Activated CD4-positive, alpha-beta T cell treated with anti-CD3 and anti-CD28 coated beads, Interleukin-2, amount 50 U/mL, for 16 hours (primary cell): Measurements from ENCODE around the gene HS3ST2.

Experiments
- DNase-seq: peaks from one replicate; pipeline ENCODE4 v3.0.0-alpha.2; 2020

The HS3ST2 gene

DNA sequence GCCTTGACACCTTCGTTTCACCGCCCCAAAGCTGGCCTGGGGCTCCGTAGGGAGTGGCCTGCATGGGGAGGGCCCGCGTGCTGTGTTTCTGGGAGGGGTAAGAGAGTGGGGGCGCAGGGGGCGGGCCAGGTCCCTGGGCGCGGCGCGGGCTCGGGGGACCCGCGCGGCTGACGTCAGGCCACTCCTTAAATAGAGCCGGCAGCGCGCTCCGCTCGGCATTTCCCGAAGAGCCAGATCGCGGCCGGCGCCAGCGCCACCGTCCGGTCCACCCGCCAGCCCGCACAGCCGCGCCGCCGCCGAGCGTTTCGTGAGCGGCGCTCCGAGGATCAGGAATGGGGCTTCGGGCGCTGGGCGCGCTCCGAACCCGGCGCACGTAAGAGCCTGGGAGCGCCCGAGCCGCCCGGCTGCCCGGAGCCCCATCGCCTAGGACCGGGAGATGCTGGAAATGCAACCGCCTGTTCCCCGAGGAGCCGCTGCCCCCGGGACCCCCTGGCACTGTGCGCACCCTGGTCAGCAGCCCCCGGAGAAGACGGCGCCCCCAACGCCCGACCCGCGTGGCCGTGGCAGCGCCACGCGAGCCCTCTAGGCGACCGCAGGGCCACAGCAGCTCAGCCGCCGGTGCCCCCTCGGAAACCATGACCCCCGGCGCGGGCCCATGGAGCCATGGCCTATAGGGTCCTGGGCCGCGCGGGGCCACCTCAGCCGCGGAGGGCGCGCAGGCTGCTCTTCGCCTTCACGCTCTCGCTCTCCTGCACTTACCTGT, at the start of gene HS3ST2:
HS3ST2 (plus strand) TSS at position 215 of the 763 bp plus-strand sequence; CDS start at position 664, 449 bp downstream.
- no peak for DNase-seq

DNA sequence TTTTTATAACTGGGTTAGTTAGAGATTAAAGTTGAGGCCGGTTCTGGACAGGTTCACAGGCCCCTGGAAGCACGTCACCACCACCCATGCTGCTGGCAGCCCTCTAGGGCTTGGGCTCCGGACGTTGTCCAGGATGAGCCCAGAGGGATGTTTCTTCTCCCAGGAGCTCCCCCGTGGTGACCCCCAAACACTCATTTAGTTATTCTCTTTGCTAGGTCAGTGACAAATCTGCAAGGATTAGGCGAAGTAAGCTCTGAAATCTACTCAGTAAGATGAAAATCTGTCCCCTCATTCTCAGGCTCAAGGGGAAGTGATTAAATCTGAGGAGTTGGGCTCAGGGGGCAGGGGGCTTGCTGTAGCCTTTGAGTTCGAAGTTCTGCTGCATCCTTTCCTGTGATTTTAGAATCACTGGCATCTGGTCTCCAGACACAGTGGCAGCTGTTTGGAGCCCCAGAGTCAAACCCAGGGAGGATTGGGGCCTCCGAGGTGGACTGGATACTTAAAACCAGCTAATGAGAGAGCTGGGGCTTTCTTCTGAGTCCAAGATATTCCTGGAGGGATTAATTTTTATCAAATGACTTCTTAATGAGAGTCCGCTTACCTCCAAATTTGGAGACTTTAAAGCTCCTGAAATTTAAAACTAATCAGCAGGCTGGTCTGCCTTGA, 49.2 kb upstream of the HS3ST2 start:
- no peak for DNase-seq

DNA sequence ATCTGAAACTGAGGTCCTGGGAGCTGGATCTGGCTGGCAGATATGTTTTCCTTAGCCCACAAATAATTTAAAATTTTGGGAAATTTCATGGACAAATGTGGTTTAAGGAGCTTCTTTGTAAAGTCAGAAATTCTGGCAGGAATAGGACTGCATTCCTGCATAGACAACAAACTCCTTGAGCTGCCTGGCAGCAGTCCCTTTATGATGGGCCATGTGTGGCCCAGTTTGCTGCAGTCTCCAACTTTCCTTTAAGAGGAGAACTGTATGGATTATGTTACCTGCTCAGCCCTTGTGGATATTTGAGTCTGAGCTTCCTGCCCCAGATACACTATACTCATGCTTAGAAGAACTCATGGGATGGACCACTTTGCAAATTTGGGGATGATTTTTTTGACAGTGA, 48.5 kb upstream of the HS3ST2 start:
- no peak for DNase-seq

DNA sequence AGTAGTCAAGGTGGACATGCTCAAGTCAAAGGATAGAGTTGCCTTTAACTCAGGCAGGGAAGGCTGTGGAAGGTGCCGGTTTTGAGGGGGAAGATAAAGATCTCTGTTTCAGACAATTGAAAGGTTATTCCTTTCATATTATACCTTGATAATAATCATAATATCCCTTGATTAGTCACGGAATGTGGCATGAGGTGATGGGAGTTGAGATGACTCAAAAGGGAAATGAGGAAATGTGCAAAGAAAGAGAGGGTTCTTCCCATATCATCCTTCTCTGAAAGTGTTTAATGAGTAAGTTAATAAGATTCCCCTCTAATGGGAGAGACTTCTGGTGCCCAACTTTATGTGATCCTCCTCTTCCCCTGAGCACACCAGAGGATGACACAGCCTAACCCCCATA, 43.1 kb upstream of the HS3ST2 start:
- DNase-seq: no peak

DNA sequence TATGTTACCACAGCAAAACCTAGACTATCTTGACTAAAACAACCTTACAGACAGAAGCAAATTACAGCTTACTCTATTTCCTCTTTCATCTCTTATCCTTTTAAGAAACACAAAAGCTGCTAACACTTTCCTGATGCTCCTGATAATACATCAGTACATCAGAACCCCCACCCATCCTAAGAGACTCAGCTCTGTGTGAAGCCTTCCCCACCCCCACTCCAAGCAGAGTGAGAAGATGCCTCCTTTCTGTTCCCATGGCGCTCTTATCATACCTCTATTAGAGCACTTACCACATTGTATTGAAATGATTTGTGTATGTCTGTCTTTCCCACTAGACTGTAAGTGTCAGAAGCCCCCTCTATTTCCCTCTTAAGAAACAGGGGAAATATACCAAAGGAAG, 42.4 kb upstream of the HS3ST2 start:
- no peak for DNase-seq

DNA sequence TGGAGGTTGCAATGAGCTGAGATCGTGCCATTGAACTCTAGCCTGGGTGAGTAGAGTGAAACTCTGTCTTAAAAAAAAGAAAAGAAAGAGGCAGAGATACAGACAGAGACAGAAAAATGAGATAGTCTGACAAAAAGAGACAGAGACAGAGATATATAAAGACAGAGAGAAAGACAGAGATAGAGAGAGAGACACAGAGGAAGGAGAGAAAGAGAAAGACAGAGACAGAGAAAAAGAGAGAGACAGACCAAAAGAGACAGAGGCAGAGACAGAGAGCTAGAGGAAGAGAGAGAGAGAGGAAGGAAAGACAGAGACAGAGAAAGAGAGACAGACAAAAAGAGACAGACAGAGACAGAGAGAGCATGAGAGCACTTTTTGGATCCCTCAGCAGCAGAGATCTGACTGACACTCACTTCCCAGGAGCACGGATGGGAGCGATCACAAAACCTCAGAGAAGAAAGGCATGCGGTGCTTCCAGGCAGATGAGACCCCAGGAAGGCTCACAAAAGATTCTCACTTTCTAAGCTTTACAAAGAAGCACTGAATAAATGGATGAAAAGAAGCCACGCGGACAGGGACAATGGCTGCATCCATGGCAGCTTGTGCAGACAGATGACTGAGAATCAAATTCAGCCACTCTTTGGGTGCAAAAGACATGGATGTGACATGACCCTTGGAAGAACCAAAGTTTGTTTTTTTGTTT, 38.6 kb upstream of the HS3ST2 start:
- DNase-seq: no peak

DNA sequence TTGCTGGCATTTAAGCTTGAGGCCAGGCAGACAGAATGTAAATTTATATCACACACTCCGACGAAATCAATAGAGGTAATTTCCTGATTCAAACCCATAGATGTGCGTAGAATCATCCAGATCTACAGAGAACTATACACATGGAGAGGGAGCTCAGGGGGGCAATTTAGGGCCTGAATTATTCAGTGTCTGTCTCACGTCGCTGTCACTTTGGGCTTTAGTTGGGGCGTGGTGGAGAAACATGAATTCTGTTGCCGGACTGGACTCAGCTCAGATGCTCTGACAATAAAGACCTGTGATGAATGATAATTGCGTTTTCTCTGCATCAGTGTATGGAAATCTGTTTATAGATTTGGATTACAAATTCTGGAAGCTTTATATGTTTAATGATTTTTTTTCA, 32.5 kb upstream of the HS3ST2 start:
- no peak for DNase-seq

DNA sequence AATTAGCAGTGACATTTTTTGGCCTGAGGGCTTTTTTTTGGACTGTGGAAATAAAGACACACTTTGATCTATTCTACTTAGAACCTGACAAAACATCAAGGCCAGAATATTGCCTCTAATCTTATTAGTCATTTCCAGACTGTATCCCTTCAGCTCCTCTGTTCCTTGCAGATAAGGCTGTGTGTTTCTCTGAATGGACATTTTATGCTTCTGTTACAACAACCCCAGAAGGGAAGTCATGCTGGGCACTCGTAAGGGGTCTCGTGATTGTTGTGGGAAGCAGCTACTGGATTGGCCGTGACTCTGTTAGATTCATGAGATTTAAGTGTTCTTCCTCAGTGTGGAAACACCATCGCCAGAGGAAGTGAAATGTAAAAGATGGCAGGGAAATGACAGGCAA, 31.6 kb upstream of the HS3ST2 start:
- no peak for DNase-seq

DNA sequence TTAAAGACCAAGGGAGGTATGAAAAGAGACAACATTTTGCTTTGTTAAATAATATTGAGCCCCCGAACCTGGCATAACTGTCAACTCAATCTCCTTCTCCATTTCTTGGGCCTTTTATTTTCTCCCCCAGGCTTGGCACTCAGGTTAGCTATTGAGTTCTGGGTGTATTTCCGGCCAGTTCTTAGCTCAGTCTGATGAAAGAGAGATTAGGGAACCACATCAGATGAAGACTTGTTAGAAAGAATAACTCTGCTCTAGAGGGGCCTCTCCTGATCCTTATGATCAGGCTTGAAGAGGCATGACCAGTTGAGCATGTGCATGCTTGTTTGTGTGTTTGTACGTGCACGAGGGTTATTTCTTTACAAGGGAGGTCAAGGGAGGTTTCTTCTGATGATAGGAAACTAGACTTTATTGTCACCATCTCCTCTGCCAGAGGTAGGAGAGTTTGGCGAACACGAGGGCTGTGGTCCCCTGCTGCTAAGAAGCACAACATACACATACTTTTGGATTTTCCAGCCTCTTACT, 29.2 kb upstream of the HS3ST2 start:
- no peak for DNase-seq

DNA sequence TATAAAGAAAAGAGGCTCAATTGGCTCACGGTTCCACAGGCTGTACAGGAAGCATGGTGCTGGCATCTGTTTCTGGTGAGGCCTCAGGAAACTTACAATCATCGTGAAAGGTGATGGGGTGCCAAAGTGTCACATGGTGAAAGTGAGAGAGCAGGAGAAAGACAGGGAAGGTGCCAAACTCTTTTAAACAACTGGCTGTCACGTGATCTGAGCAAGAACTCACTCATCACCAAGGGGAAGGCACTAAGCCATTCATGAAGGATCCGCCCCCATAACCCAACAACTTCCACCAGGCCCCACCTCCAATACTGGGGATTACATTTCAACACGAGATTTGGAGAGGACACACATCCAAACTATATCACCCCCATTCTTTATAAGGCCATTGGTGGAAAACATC, 28.4 kb upstream of the HS3ST2 start:
- no peak for DNase-seq

DNA sequence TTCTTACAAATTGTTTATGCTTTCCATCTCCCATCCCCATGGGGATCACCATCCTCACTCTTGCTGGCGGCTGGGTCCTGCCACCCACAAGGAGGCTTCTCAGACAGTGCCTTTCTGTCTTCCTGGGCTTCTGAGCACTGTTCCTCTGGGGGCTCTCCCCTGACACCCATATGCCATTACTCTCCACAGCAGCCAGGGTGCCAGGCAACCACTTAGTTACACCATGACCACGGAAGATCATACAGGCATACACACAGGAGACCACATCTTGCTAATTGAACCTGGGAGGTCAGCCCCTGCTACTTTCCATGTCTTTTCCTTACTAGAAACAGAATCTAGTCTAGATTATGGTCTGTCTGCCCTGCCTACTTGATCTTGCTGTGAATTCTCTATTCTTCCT, 27.7 kb upstream of the HS3ST2 start:
- DNase-seq: no peak

DNA sequence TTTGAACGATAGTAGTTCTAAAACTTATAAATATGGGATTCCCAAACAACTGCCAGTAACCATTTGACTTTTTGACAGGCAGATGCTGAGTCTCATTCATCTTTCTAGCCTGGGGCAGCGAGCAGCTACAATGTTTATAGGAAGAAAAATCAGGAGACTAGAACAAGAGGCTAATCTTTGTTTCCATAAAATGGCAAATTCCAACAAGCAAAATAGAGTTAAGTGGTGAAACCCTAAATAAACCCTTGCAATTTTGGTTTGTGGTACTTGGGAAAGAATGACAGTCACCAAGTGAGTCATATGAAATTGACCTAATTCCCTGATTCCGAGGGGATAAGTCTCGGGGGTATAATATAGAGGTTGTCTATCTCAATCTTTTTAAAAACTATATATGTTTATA, 27.3 kb upstream of the HS3ST2 start:
- no peak for DNase-seq

DNA sequence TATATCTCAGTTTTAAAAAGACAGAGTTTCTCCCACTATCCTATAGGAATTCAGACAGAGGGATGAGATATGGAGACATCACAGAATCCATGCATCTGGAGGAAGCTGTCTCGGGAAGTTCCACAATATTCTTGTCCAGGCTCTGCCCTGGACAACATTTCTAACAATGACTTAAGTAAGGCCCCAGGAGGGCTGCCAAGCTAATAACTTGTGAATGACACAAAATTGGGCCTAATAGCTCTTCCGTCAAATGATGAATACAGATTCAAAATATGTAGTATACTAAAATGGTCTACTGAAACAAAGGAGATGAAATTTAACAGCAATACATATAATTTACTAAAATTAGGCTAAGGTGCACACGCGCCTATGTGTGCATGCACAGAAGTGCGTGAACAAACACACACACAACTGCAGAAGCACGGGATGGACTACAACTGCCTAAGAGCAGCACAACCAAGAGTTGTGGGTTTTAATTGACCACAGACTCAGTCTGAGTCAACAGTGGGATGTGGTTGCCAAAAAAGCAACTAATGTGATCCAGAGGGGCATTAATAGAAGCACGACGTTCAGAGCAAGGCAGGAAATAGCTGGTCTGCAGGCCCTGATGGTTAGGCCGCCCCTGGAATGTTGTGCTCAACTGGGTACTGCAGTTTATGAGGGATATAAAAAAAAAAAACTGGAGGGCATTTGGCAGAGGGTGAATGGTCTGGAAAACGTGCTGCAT, 26.3 kb upstream of the HS3ST2 start:
- peak; percentile 18 for DNase-seq

DNA sequence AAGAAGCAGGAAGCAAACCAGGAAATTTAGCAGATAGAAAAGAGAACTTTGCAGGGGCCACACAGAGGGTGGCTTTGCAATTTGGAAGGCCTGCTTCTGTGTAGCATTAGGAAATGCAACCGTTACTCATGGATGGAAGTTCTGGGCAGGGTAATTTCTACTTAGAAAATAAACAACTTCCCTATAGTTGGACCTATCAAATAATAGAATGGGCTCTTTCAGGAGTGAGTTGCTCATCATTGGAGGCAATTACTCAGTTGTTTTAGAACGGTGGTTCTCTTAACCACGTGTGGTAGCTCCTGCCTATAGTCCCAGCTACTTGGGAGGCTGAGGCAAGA, 25.8 kb upstream of the HS3ST2 start:
- DNase-seq: no peak

DNA sequence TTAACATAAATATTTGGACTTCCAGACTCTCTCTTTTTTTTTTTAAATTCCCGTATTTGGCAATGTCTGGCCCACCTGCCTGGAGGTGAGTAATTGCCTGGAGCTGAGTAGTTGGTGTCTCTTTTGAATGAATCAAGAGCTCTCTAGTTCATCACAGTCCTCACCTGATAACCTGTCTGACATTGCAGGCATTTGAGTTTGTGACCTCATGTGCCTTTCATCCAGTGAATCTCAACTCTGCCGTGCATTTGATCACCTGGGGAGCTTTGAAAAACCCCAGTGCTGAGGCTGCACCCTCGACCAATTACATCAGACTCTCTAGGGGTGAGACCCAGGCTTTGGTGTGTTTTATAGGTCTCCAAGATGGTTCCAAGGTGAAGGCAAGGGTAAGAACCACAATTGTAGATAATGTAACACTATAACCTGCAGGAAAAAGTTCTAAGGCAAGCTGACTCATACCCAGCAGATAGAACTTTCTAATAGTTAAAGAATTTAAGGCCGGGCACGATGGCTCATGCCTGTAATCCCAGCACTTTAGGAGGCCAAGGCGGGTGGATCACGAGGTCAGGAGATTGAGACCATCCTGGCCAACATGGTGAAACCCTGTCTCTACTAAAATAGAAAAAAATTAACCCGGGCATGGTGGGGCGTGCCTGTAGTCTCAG, 24.5 kb upstream of the HS3ST2 start:
- no peak for DNase-seq

DNA sequence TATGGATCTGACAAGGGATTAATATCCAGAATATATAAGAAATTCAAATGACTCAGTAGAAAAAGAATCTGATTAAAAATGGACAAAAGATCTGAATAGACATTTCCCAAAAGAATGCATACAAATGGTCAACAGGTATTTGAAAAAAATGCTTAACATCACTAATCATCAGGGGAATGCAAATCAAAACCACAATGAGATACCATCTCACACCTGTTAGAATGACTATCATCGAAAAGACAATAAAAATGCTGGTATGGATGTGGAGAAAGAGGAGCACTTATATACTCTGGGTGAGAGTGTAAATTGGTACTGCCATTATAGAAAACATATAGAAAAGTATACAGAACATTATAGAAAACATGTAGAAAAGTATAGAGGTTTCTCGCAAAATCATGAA, 16.4 kb upstream of the HS3ST2 start:
- no peak for DNase-seq

DNA sequence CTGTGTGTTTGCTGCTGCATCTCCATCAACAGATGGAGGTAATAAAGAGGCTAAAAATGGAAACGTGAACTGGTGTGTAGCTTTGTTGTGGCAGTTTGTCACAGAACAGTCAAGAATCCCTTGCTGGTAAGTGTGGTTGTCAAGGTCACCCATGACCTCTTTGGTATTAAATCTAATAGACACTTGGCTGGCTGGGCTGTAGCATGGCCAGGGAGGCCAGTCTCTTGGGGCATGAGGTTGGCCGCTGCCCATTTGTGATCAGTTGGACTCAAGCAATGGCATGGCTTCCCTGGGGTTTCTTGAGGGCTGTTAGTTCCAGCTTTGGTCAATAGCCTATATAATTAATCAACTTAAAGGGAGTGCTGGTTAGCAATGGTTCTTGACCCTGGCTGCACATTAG, 14.8 kb upstream of the HS3ST2 start:
- DNase-seq: no peak

DNA sequence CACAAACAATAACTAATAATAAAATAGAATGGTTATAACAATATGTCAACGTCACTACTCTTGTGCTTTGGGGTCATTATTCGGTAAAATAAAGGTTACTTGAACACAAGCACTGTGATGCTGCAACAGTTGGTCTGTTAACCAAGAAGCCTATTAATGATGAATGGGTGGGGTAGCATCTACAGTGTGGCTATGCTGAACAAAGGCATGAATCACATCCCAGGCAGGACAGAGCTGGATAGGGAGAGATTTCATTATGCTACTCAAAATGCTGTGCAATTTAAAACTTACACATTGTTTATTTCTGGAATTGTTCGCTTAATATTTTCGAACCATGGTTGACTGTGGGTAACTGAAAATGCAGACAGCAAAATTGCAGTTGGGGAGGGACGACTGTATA, 9.1 kb upstream of the HS3ST2 start:
- DNase-seq: no peak

DNA sequence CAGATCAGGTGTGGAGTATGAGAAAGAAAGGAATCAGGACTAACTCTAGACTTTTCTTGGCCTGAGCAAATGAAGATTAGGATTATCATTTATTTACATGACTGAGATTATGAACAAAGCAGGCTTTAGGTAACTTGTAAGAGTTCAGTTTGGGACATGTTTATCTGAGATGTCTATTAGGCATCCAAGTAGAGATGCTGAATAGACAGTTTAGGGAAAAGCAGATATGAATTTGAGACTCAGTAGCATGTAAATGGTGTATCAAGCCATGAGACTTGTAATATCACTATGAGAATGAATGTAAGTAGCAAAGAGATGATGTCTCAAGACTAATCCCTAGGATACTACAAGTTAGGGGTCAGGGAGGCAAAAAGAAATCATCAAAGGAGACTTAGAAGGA, 8.6 kb upstream of the HS3ST2 start:
- DNase-seq: no peak

DNA sequence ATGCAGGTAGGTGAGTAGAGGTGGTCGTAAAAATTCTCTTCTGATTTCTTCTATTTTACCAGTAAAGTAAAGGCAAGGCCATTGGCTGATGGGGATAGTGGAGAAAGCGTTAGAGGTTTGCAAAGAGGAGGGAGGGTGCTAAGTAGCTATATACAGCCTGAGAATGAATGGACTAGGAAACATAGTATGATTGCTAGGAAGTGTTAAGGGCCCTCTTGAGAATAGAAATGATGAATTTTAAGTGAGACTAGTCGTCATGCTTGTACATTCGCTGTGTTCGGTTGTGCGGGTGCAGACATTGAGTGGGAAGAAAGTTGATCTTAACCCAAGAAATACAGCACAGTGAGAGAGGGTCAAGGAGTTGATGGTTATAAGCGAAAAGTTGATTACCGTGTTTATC, 7.2 kb upstream of the HS3ST2 start:
- DNase-seq: no peak

DNA sequence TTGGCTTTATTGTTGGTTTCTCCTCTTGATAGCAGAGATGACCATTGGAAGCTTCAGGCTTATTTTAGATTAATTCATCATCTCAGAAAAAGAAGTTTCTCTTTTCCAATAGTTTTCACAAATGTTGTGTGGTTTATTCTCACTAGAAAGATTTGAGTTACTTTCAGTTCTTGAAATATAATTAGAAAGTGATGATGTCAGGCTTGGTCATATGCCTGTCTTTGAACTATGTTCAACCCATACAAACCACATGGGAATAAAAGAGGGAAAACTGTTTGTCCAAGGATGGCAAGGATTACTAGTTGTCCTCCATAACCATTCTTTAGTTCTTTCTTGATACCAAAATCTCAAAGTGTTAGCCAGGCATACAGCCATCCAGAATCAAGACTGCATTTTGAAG, 3.7 kb upstream of the HS3ST2 start:
- no peak for DNase-seq

DNA sequence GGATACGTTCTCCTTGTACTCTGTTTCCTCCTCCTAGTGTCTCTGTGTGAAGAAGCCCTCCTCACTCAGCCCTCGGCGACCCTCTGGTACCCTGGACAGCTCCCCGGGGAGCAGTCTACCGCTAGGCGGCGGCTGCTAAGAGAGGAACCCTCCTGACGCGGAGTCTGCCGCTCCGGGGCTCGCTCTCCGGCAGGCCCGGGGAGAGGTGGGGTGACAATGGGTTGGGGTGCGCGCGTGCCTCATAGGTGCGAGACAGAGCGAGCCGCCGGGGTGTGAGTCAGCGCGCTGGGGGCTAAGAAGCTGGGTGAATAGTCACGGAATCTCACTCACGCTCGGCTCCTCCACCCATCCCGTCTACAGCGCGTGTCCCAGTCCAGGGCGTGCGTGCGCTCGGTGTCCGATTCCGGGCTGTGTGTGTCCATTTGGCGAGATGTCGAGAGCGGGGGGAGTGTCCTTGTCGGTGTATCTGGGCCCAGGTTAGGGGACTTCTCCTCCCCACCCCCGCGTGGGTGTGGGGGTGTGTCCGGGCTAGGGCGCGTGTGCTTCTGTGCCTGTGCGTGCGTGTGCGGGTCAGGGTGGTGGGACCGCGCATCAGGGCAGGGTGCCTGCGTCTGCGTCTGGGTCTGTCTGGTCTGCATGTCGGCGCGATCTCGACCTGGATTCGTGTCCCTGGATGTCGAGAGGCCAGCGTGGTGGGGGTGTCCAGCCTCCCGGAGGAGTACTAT, 577 bp upstream of the HS3ST2 start:
- peak; percentile 27 for DNase-seq
